T-helper 1 cell (primary cell): ENCODE data around the gene E2F4.
A peak's percentile ranks its signal among the peaks of the same experiment; 100 is the strongest.

Experiments used
- DNase-seq, 5 donors: peaks; one replicate each; pipeline ENCODE4 v3.0.0-alpha.2; 2012 to 2020

The E2F4 gene

GRCh38 chr16:67211674-67212073, 19.7 kb downstream of the E2F4 start:
- no peak for DNase-seq

DNA sequence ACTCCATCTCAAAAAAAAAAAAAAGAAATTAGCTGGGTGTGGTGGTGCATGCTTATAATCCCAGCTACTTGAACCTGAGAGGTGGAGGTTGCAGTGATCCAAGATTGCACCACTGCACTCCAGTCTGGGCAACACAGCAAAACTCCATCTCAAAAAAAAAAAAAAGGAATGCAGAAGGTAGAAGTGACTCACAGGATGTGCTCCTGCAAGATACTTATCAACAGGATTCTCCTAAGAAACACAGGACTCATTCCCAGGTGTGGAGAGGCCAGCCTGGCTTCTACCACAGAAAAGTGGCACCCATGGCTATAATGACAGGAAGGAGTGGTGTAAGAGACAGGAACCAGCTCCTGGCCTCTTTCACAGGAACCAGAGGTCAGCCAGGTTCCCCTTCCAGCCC, 20.8 kb downstream of the E2F4 start:
- DNase-seq, result no peak

- no peak for DNase-seq
These were observed 21.5 kb downstream of the E2F4 start for GRCh38 chr16:67213197-67214019.

- no peak for DNase-seq
These were observed 23.8 kb downstream of the E2F4 start for GRCh38 chr16:67215706-67216105.

DNA sequence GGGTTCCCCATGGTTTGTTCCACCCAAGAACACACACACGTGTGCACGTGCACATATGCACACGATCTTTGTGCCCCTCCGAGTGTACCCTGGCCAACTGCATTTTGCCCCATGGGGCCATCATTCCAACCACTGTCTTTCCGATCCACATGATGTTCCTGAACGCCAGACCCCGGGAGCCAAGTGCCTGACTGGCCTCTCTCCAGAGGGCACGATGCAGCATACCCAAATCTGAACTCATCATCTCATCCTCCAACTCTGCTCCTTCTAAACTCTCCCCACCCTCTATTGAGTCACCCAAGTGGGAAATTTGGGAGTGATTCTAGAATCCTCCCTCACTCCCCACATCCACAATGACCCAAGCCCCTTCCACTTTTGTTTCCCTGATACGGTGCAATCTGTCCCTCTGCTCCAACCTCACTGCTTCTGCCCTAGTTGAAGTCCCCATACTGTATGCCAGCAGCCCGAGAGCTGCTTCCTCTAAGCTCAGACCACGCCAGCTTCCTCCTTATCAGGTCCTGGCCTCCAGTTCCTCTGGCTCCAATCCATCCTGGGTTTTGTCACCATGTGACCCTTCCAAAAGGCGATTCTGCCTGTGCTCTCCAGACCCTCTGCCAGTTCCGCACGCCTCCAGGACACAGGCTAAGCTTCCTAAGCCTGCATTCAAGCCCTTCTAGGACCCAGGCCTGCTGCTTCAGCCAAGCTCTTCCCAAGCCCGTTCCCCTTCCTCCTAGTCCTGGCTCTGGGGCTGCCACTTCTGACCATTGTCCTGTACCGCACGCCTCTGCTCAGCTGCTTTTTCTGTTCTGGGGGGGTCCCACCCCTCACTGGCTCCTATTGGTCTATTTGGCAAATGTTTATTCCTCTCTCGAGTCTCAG, 24.9 kb downstream of the E2F4 start:
- no peak for DNase-seq

- DNase-seq, result no peak
These were observed 32.0 kb downstream of the E2F4 start for GRCh38 chr16:67223992-67224391.

GRCh38 chr16:67226295-67226803, 34.4 kb downstream of the E2F4 start:
- no peak for DNase-seq

DNA sequence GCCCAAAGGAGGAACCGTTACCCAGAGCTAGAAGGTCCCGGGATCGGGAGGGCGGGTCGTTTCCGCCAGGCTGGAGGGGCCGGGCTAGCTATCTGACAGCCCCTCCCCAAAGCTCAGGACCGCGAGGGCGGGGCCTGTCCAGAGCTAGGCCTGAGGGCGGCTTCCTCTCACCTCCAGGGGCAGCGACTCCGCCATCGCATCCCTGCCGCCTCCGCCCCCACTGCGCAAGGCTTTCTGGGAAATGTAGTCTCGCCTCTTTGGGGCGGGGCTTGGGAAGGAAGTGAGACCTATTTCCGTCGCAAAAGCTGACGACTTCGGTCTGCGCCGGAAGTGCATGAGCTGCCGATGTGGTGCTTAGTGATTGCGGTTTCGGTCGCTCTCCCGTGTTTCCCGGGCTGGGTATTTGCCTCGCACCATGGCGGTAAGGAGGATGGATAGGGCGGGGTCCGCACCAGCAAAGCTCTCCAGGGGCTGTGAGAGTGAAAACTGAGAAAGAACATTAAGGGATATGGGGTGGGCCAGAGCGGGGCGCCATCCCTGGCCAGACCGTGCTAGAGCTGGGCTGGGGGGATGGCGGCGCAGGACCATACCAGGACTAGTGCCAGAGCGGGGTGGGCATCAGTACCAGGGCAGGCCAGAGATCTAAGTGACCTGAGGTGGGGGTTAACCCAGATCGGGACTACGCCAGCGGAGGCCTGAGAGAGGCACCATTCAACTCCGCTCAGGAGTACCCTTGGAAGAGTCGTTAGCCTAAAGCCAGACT, 35.0 kb downstream of the E2F4 start, which contains the start of gene TMEM208:
Gene TMEM208, plus strand, starts transcription at position 327 of the 763 bp plus-strand sequence. Its CDS starts 89 bp downstream, at position 416.
- peak; percentile 94 to 99 (median 96) for DNase-seq

DNA sequence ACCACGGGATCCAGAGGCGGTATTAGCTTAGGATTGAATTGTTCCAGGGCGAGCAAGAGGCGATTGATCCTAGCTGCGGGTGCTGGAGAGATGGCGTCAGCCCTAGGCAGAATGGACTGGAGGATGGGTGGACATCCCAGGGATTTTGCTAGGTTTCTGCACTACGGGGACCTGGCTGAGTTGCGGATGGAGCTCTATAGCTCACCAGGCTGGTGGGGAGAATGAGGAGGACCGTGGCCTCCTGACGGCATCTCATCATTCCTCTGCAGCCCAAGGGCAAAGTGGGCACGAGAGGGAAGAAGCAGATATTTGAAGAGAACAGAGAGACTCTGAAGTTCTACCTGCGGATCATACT, 35.6 kb downstream of the E2F4 start:
- no peak for DNase-seq

DNA sequence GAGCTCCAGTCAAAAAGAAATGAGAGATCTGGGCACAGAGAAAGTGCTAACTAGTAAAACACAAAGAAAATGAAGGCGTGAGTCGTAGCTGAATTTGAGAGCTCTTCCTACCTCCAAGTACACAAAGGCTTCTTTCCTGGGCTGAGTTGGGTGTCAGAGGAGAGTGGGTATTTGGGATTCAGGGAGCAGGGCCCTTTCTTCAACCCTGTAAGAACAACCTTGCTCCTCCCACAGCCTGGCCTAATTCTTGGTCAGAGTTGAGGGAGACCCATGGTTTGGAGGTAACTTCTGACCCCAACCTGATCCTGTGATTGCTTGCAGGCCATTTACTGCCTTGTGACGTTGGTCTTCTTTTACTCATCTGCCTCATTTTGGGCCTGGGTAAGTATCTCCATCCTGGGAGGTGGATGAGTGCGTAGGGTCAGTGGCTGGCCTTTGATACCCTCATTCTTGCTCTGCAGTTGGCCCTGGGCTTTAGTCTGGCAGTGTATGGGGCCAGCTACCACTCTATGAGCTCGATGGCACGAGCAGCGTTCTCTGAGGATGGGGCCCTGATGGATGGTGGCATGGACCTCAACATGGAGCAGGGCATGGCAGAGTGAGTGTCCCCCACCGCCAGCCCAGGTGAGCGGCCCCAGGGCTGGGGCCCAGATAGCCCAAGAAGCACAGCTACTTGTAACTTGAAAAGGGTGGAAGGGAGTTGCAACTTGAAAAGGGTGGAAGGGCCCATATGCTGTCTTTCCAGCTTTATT, 36.3 kb downstream of the E2F4 start:
- no peak for DNase-seq

- no peak for DNase-seq
These were observed 37.0 kb downstream of the E2F4 start for GRCh38 chr16:67228905-67229304.

GRCh38 chr16:67229906-67230808, 38.2 kb downstream of the E2F4 start:
- no peak for DNase-seq

DNA sequence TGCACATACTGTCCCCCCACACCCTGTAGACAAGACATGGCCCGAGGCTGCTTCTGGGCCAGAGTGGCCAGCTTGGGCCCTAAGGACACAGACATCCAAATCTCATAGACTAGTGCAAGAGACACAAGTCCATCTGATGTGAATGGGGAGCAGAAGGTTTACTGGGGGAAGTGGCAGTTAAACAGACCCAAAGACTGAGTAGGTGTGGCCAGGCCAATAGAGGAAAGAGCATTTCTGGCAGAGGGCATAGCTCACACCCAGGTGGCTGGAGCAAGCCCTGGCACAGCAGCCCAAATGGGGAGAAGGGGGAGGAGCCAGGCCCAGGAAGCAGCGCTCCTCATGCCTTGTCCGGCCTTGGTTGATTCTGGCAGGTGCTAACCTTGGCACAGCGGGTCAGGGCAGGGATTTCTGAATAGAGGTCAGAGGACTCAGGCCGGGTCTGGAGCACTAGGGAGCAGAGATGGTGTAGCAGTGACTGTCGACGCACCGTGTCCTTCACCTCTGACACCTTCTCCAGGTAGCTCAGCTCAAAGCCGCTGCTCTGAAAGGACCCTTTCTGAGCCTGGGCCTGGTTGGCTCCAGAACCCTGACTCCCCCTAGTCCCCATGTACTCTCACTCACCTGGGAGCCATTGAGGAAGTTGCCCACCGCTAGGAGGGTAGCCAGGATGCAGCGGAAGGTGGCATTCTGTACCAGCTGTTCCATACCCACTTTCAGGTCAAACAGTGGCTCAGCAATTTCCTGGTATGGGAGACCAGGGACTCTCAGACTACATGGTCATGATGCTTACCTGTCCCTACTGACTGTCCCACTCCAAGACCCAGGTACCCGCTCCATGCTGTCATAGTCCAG, 39.1 kb downstream of the E2F4 start:
- no peak for DNase-seq

- DNase-seq, result no peak
These were observed 41.6 kb downstream of the E2F4 start for GRCh38 chr16:67233596-67233995.

DNA sequence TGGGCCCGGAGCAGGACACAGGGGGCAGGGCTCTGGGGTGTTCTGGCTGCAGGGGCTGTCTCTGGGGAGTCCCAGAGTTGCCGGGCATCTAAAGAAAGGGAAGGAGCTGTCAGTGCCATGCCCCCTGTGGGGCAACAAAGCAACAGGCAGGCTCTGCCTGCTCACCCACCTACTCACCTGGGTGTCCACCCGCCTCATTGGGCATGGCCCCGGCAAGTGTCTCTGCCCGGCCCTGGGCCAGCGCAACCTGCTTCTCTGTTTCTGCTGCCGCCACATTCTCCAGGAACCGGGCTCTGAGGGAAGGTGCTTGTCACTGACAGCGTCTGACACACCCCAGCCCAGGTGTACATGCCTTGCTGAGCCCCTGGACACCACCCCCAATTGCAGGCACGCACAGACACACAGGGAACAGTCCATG, 42.2 kb downstream of the E2F4 start:
- DNase-seq, result no peak

GRCh38 chr16:67235816-67236562, 44.0 kb downstream of the E2F4 start:
- peak; percentile 34 to 79 (median 59) for DNase-seq

DNA sequence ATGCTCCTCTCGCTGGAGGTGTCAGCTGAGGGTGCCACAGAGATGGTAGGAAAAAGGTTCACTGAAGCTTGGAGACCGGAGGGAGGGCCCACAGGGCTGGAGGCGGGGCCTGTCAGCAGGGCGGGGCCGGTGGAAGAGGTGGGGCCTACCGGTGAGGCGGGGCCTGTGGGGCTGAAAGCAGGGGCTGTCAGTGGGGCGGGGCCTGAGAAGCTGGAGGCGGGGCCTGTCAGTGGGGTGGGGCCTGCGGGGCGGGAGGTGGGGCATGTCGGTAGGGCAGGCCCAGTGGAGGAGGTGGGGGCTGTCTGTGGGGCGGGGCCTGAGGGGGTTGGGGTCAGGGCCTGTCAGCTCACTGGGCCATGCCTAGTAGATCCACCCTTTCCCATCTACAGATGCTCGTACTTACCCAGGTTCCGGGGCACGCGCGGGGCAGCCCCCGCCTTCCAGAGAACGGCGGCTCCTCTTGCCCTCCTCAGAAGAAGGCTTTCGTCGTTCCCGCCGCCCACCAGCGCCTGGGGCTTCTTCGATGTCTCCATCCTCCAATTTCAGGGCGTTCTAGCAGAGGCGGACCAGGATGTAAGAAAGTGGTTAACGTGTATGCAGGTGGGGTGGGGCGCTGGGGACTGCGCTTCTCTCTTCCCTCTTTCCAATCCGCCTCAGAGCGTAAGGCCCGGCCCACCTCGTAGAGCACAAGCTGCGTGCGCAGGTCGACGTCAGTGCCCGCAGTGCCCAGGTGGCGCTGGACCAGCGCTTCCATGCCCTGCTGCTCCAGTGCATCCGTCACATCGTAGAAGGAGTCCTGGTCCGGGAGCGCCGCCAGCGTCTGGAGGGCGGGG, 44.8 kb downstream of the E2F4 start:
- peak; percentile 59 to 78 (median 75) for DNase-seq
